HG02973 (cell line): ENCODE data around the gene RNF26.

ENCODE experiments used
- ATAC-seq: cut with Tn5 transposase; IDR thresholded peaks from one replicate; pipeline ENCODE4 v1.9.1; 2021; ENCODE audit warnings: moderate library complexity; ENCODE audit not compliant: unreplicated experiment

Gene RNF26

DNA sequence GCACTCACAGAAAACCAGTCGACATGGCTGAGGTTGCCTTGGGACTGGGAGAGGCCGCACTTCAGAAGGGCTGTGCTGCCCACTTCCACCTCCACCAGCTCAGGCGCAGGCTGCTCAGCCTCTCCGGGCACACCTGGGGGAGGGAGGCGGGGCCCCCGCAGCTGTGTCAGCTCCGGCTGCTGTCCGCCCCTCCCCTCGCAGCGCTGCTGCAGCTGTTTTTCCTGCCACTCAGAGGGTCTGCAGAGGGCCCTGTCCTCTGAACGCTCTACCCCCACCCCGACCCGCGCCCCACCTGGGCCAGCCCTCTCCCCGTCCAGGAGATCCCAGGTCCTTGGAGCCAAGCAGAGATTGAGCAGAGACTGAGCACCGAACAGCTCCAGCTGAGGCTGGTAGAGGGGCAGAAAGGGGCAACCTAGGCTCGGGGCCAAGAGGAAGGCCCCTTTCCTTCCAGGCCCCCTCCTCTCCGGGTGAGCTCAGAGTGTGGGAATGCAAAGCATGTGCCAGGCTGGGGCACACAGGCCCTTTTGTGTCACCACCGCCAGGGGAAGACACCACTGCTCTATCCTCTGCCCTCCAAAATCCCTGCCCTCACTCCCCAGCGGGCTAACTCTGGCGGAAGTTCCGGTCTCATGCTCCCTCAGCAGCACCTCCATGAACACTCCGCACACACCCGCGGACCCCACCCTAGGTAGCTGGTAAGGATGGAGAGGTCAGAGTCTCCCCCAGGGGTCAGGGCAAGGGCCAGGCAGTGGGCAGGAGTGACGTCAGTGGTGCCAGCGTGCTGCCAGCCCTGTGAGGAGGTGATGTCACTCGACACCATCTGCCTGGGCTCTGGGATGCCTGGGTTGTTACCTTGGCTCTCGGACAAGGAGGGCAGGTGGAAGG is 19.0 kb upstream of the RNF26 start:
- ATAC-seq: no peak

- ATAC-seq: no peak
Observed at GRCh38 chr11:119316016-119316728, 18.2 kb upstream of the RNF26 start.

GRCh38 chr11:119316729-119317591 is 17.4 kb upstream of the RNF26 start, which contains the start of gene MCAM:
Gene MCAM, minus strand, starts transcription at chr11:119317130. Its CDS starts 29 bp downstream, at chr11:119317101.
- no peak for ATAC-seq

DNA sequence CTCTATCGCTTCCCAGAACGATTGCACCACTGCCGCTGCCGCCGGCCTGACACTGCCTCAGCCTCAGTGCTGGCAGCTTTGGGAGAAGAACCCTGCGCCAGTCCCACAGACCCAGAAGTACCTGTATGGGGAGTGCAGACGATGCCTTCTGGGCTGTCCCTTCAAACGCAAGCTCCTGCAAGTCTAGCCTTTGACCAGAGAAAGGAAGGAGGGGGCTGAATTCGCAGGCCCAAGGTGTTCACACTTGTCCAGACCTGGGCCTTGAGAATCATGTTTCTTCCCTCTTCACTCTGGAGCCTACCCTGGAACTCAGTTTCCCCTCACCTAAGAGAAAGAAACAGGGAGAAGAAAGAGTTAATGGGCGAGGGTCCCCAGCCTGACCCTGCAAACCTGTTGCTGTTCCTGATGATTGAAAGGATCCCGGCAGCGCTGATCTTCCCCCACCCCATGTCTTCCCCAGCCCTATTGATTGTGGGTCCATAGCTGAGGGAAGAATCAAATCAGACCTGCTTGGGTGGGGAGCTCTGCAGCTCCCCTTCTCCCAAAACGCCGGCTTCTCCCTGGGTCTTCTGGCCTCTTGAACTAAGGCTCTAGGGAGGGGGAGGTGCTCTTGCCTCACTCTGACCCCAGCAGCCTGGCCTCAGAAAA is 16.6 kb upstream of the RNF26 start:
- no peak for ATAC-seq

- no peak for ATAC-seq
Observed at GRCh38 chr11:119318240-119319135, 15.8 kb upstream of the RNF26 start.

DNA sequence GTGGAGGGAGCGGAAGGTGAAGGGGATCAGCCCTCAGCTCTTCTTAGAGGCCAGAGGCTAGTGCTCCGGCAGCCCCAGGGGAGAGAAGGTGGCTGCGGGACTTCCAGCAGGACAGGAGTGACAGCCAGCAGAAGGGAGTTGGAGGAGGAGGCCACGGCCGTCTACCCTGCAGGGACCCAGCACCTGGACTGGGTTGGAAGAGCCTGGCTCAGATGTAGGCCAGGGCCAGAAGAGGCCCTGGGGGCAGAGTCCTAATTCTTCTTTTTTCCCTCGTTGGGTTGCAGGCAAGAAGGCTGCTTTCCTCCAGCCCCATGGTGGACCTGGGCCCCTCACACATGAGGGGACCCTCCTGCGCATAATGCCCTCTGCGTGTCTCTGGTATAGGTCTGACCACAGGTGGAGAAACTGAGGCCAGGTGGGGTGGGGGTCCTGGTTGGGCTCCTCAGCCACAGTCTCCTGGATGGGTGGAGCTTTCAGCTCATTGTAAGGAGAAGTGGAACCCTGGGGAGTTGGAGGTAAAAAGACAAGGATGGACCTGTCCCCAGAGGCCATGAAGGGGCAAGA is 15.1 kb upstream of the RNF26 start:
- no peak for ATAC-seq

- ATAC-seq: no peak
Observed at GRCh38 chr11:119319700-119320239, 14.6 kb upstream of the RNF26 start.

- no peak for ATAC-seq
Observed at GRCh38 chr11:119320240-119320775, 14.0 kb upstream of the RNF26 start.

DNA sequence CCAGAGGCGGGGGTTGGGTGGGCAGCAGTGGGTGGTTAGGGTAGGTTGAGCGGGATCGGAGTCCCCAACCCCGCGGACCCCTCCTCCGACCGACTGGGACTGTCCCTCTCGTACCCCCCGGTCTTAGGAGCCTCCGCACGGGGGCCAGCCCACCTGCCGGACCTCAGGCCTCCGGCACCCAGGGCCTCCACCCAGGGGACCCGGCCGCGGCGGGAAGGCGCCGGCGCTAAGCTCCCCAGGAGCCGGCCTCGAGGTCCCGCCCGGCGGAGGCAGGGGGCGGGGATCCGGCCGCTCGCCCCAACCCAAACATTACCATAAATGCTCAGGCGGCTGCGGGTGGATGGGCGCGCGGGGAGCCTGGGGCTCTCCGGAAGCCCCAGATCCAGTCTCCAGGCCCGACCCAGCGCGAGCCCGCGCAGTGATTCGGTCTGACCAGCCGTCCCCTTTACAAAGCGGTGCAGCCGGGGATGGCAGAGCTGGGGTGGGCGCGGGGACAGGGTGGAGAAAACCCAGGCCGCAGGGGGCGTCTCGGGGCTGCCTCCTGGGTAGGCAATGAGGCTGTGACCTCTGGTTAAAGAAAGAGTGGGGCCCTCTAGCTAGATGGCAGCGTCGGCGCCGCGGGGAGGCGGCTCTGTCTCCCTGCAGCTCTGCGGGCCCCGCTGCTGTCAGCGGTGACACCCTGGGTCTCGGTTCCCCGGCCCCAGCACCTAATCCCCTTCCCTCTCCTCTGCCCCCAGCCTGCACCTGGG is 13.4 kb upstream of the RNF26 start:
- ATAC-seq: peak; percentile 41

GRCh38 chr11:119322360-119322739 is 12.0 kb upstream of the RNF26 start:
- no peak for ATAC-seq

- ATAC-seq: no peak
Observed at GRCh38 chr11:119322921-119323531, 11.3 kb upstream of the RNF26 start.

DNA sequence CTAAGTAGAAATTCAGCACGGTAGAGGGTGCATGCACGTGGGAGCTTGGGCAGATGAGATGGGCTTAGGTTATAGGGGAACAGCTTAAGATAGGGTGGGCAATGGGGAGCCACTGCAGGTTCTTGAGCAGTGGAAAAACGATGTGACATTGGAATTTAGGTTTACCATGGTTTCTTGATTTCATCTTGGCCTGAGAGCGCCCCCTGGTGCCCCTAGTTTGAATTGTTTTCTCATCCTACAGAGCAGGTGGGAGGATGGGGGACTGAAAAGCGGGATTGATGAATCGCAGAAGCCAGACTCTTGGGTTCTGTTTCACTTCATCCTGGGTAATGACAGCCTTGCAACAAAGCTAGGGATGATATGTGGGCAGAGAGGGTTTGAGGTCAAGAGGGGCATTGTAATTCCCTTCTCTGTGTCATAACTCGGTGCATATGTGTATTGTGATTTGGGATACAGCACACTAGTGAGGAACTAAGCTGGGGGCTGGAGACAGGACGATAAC is 10.7 kb upstream of the RNF26 start:
- ATAC-seq: no peak

- ATAC-seq: no peak
Observed at GRCh38 chr11:119324189-119324588, 10.1 kb upstream of the RNF26 start.

DNA sequence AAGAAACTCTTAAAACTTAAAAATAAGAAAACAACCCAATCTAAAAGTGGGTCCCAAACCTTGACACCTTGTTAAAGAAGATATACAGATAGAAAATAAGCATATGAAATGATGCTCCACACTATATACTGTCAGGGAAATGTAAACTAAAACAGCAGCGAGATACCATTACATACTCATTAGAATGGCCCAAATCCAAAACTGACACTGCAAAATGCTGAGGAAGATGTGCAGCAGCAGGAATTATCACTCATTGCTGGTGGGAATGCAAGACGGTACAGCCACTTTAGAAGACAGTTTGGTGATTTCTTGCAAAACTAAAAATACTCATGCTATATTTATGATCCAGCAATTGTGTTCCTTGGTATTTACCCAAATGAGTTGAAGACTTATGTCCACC is 5.0 kb upstream of the RNF26 start:
- ATAC-seq: no peak

DNA sequence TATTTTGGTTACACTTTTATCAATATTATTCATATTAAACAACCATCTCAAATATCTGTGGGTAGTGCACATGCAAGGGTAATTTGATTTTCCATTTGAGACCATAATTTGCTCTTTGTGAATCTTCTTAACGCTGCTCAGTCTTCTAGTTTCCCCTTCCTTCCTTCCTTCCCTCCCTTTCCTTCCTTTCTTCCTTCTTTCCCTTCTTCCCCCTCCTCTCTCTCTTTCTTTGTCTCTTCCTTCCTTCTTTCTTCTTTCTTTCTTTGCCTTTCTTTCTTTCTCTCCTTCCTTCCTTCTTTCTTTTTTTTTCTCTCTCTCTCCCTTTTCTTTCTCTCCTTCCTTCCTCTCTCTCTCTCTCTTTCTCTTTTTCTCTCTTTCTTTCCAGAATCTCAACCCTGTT is 4.1 kb upstream of the RNF26 start:
- no peak for ATAC-seq

- ATAC-seq: no peak
Observed at GRCh38 chr11:119332111-119332765, 2.1 kb upstream of the RNF26 start.

DNA sequence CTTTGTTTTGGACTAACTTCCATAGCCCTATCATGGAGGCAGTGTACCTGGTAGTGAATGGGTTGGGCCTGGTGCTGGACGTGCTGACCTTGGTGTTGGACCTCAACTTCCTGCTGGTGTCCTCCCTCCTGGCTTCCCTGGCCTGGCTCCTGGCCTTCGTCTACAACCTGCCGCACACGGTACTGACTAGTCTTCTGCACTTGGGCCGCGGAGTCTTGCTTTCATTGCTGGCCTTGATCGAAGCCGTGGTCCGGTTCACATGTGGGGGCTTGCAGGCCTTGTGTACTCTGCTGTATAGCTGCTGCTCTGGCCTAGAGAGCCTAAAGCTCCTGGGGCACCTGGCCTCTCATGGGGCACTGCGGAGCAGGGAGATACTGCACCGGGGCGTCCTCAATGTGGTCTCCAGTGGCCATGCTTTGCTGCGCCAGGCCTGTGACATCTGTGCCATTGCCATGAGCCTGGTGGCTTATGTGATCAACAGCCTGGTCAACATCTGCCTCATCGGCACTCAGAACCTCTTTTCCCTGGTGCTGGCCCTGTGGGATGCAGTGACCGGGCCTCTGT is 846 bp downstream of the RNF26 start:
- ATAC-seq: no peak
